Left cardiac atrium (tissue), 4 donors: ENCODE results near the gene RAD51B. TPM values are rescaled to one million over a fixed set of nuclear protein-coding genes. Genes with fewer than 3 reads are reported as not detected.

Experiments used
- ATAC-seq, 2 donors: fragments of 200-7000 bp; cut with Tn5 transposase; one replicate each; pipeline ENCODE4 v1.9.1; 2020; ENCODE audit warnings: mild to moderate bottlenecking in 2 of 2, moderate library complexity in 2 of 2
- DNase-seq: peaks from one replicate; pipeline ENCODE4 v3.0.0-alpha.2; 2020
- intact Hi-C, 2 donors: fragments of 100-400 bp; cut with DNase I; formaldehyde crosslinking; loops; one replicate each; pipeline versions ENCODE4 v1.14.1 to v1.15.1; 2022 to 2023
- total RNA-seq, 2 donors: library from RNA; stranded (reverse); fragmentation: NEBNext Ultra II Directional; extraction: Animal tissue kit (Norgen Biotek cat#: 25700); gene quantifications; one replicate each; pipeline ENCODE4 v1.2.1, GENCODE V29; 2021
- donor health status: DM: no; HTN: yes; CAD: no.
- donor health status: DM: no; HTN: yes; CAD: no; lungs with severe emphysema.
- donor health status: DM: yes; HTN: yes; CAD: no.
- donor health status: Dilated cardiomyopathy.

The RAD51B gene
- total RNA-seq, 2 donors from 2014 or later, result 4.4 to 6.6 TPM

GRCh38 chr14:68552075-68552474, 732.5 kb downstream of the RAD51B start:
- no peak for ATAC-seq
- DNase-seq, result no peak
- intact Hi-C loops, result loop anchor here in 1 of 2 donors (5.0 kb wide), 1 partner anchor 75 kb away; no protein-coding TSS in a partner anchor

DNA sequence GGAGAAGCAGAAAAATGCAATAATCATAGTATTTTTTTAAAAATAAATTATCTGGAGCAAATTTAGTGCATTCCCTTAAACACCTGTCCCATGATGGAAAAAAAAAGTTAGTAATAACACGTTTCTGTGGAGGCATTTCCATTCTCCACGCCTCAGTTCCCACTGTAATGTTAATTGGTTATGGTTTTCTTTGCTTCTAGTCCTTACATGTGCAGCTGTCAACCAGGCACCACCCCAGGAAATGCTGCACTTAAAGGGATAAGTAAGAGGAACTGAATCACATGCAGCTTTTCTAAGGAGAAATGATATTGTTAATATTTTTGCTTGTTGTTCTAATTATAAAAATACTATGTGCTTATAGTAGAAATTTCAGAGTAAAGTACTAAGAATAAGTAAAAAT, 733.0 kb downstream of the RAD51B start:
- DNase-seq, result no peak
- ATAC-seq, result no peak
- intact Hi-C loops, result loop anchor here in 1 of 2 donors (5.0 kb wide), 1 partner anchor 75 kb away; no protein-coding TSS in a partner anchor

- no peak for DNase-seq
- intact Hi-C loops, result loop anchor here in 1 of 2 donors (5.0 kb wide), 1 partner anchor 74 kb away; no protein-coding TSS in a partner anchor
- no peak for ATAC-seq
Observed at GRCh38 chr14:68553311-68553710, 733.7 kb downstream of the RAD51B start.

- ATAC-seq (no peak), DNase-seq (no peak)
- intact Hi-C loops, result loop anchor here in 1 of 2 donors (5.0 kb wide), 1 partner anchor 73 kb away; no protein-coding TSS in a partner anchor
Observed at GRCh38 chr14:68554231-68554630, 734.7 kb downstream of the RAD51B start.

GRCh38 chr14:68556253-68556652, 736.7 kb downstream of the RAD51B start:
- intact Hi-C loops, result no loop called here
- ATAC-seq (no peak), DNase-seq (no peak)

DNA sequence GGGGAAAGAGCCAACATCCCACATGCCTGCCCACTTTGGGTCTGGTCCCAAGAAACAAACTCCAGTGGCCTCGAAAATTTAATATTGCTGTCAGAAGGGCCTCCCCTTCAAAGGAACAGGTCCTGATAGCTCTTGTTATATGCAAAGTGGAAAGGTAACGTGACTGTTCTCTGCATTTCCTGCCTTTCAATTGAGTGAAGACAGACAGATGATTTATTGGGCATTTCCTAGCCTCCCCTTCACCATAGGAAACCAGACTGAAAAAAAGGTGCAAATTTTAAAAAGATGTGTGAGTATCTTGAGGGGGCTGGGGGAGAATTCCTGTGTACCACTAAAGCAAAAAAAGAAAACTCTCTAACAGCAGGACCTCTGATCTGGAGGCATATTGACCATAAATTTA, 738.1 kb downstream of the RAD51B start:
- intact Hi-C loops, result no loop called here
- ATAC-seq (no peak), DNase-seq (no peak)

DNA sequence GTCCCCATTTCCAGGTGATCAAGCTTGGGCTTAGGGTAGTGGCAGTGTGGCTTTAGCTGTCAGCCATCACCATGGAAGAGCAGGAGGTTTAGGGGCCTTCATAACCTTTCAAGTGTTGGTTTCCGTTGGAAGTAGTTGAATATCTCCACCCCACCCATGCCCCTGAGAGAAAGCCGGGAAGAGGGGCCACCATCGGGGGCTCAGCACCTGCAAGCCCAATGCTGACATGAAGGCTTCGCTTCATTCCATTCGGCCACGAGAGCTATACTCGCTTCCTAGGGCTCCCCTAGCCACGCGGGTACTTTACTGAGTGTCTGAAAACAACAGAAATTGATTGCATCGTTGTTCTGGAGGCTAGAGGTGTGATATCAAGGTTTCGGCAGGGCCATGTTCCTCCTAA, 738.5 kb downstream of the RAD51B start:
- ATAC-seq, result no peak
- no peak for DNase-seq
- intact Hi-C loops, result no loop called here

DNA sequence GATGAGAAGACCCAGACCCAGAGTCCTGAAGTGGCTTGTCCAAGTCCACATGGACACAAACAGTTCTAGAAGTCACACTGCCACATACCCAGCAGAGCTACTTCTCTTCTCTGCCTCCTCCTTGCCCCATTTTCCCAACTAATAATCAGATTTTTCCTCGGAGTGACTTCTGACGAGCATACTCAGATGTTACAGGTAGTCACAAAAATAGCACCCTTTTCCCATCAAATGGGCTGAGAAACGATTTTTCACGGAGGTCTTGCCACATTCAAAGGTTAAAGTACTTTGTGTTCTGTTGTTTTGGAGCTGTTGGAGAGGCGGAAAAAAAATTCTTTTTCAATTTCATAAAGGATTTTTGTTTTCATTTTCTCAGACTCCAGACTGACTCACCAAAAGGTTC, 740.4 kb downstream of the RAD51B start:
- DNase-seq (no peak), ATAC-seq (no peak)
- intact Hi-C loops, result no loop called here

DNA sequence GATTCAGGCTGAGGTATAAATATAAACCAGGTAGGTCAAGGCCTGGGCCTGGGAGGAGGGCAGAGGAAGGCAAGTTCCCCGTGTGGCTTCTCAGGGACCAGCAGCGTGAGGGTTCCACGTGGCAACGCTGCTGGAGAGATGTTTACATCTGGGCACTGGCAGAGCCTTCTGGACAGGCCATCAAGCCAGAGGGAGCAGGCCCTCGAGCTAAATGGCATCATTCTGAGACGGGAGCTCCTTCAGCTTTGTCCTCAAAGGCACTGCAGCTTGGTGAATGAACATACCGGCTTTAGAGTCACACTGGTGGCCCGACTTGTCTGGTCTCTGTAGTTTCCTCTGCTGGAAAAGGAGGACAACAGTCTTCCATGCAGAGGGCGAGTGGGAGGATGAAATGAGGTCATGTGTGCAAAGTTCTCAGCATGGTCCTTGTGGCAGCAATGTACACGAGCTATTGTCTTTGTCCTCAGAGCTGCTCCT, 742.0 kb downstream of the RAD51B start:
- DNase-seq, result no peak
- no peak for ATAC-seq
- intact Hi-C loops, result no loop called here

- no peak for ATAC-seq
- DNase-seq, result no peak
- intact Hi-C loops, result no loop called here
Observed at GRCh38 chr14:68562911-68563250, 743.3 kb downstream of the RAD51B start.

- peak; percentile 62 for DNase-seq
- intact Hi-C loops, result no loop called here
- ATAC-seq, result peak; percentile 60 to 76
Observed at GRCh38 chr14:68563251-68564131, 743.9 kb downstream of the RAD51B start.

GRCh38 chr14:68564191-68564825, 744.7 kb downstream of the RAD51B start:
- intact Hi-C loops, result no loop called here
- peak; percentile 24 to 53 for ATAC-seq
- DNase-seq, result no peak

GRCh38 chr14:68564826-68565759, 745.5 kb downstream of the RAD51B start:
- intact Hi-C loops, result no loop called here
- no peak for ATAC-seq

GRCh38 chr14:68566075-68566474, 746.5 kb downstream of the RAD51B start:
- intact Hi-C loops, result no loop called here
- DNase-seq (no peak), ATAC-seq (no peak)

More at GRCh38 chr14:68564826-68565759, 745.5 kb downstream of the RAD51B start:
- no peak for DNase-seq

DNA sequence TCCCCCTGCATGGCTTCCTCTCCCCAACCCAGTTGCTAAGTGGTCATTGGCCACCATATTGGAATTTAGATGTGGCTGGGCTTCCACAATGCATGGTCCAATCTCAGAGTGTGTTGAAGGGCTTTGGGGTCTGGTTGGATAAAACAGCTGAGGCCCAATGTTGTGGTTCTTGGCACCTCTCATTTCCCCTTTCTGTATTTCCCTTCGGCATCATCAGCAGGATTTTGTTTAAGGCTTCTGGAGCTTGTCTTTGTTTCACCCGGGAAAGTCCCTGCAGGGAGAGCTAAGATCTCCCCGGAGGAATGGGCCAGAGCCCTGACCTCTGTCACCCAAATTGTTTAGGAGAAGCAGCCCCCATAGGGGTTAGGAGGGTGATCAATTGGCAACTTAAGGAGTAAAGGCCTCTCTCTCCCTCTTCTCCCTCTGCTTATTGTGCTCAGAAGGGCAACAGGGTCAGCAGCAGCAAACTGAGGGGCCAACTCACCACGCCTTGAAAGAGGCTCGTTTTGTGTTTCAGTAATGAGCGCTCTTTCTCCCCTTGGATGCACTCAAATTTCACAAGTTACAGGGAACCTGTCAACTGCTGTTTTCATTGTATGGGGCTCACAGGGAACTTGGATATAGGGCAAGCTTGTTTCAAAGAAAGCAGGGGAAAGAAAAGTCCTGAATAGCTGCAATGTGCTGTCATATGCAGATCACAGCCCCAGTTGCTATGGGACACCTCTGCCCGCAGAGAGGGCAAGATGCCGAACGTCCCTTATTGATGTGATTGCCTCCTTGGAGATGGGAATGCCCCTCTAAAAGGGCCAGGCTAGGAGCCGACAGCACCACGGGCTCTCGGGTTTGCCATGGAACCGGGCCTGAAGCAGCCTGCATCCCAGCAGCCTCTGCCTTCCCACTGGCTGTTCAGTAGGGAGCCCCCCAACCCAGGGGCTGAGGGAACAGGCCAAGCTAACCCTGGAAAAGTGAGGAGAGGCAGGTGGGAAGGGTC, 749.6 kb downstream of the RAD51B start:
- intact Hi-C loops, result no loop called here
- no peak for DNase-seq
- ATAC-seq, result no peak

DNA sequence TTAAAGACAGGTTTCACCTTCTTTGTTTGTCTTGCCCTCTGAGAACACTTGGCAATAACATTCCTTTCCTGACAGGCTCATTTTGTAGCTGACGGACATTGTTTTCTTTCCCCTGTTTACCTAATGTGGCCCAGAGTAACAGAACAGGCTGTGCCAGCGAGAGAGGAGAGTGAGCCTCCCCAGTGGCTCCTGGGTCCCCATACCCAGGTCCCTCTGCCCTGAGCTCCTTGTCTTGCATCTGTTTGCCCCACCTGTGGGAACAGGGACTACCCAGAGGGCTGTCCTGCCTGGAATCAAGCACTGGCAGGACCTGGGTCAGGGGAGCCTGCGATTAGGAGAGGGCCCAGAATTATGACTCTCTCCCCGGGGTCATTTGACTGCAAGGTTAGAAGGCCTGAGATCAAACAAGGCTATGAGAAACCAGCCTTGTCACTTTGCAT, 750.4 kb downstream of the RAD51B start:
- intact Hi-C loops, result no loop called here
- no peak for DNase-seq
- no peak for ATAC-seq

- intact Hi-C loops, result no loop called here
- DNase-seq (no peak), ATAC-seq (no peak)
Observed at GRCh38 chr14:68571114-68571591, 751.6 kb downstream of the RAD51B start.
